Occipital lobe (tissue), 2 donors: ENCODE results near the gene S1PR2. TPM values are rescaled to one million over a fixed set of nuclear protein-coding genes. Genes with fewer than 3 reads are reported as not detected.
"Not testable (repeated sequence)": the region's sequence is repeated elsewhere in the genome, so short reads cannot be mapped to it uniquely, and the experiment has no call there.

Experiments
- DNase-seq: peaks from one replicate; lab custom pipeline; 2025; lab: John Stamatoyannopoulos, UW
- total RNA-seq: library from RNA; depleted of rRNA; stranded (reverse); fragments of >200 nt; gene quantifications from one replicate; pipeline ENCODE4 v1.2.3, GENCODE V29; 2014

Gene S1PR2
- total RNA-seq, 1 donor from 2014 or later: 4.7 TPM

GRCh38 chr19:10255358-10255757, 24.2 kb upstream of the S1PR2 start:
- no peak for DNase-seq

GRCh38 chr19:10254244-10254643, 23.1 kb upstream of the S1PR2 start:
- DNase-seq: no peak

- no peak for DNase-seq
Measured at GRCh38 chr19:10252707-10253106, 21.6 kb upstream of the S1PR2 start.

GRCh38 chr19:10251792-10252694, 20.9 kb upstream of the S1PR2 start, which contains the start of gene MRPL4:
Gene MRPL4, plus strand, starts transcription at chr19:10252214. Its CDS starts 40 bp downstream, at chr19:10252254.
- DNase-seq: peak; percentile 94

DNA sequence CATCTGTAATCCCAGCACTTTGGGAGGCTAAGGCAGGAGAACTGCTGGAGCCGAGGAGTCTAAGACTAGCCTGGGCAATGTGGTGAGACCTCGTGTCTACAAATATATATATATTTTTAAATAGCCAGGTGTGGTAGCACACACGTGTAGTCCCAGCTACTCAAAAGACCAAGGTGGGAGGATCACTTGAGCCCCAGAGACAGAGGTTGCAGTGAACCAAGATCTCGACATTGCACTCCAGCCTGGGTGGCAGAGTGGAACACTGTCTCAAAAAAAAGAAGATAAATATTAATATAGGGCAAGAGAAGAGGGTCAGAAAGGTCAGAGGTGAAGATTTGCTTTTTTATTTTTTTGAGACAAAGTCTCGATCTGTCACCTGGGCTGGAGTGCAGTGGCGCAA, 15.4 kb upstream of the S1PR2 start:
- no peak for DNase-seq

- no peak for DNase-seq
Measured at GRCh38 chr19:10245189-10245939, 14.2 kb upstream of the S1PR2 start.

DNA sequence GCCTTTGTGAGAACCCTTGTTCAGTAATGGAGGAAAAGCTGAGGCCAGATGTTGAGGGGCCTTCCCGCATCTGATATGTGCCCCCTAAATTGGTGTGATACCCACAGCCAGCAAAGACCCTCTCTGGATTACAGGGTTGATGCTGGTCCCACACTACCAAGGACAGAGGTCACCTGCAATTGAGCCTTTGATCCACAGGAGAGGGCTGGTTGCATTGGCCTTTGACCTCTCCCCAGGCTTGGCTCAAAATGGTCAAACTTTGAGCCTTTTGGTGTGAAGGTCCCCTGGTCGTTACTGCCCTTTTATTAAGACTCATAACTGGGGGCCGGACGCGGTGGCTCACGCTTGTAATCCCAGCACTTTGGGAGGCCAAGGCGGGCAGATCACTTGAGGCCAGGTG, 12.5 kb upstream of the S1PR2 start:
- DNase-seq: no peak

DNA sequence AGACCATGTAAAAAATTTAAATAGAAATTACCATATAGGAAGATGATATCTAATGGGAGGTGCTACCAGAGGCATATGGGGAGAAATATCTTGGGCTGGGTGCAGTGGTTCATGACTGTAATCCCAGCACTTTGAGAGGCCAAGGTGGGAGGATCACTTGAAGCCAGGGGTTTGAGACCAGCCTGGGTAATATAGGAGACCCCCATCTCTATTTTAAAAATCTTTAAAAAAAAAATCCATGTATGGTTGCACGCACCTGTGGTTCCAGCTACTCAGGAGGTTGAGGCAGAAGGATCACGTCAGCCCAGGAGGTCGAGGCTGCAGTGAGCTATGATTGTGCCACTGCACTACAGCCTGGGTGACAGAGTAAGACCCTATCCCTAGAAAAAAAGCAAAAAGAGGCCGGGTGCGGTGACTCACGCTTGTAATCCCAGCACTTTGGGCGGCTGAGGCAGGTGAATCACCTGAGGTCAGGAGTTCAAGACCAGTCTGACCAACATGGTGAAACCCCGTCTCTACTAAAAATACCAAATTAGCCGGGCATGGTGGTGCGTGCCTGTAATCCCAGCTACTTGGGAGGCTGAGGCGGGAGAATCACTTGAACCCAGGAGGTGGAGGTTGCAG, 10.8 kb upstream of the S1PR2 start:
- not testable (repeated sequence) for DNase-seq

DNA sequence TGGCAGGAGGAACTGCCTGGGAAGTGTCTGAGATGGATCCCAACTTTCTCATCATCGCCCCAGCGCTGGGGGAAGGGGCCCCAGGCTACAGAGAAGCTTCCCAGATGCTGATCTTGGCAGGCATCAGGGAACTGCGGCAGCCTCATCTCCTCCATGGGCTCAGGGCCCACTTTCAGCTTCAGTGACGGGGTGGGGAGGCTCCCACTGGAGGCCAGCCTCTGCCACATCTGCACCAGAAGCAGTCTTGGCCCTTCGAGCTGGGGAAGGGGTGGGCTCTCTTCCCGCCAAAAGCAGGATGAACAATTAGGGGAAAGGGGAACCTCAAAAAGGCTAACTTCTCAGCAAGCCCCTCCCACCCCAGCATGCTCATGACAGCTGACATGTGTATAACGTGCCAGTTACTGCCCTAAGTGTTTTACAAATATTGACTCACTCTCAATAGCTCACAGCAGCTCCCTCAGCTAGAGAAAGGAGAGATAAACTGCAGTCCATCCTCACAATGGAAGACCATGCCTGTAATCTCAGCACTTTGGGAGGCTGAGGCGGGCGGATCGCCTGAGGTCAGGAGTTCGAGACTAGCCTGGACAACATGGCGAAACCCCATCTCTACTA, 7.1 kb upstream of the S1PR2 start:
- no peak for DNase-seq

GRCh38 chr19:10237702-10238101, 6.6 kb upstream of the S1PR2 start:
- no peak for DNase-seq

DNA sequence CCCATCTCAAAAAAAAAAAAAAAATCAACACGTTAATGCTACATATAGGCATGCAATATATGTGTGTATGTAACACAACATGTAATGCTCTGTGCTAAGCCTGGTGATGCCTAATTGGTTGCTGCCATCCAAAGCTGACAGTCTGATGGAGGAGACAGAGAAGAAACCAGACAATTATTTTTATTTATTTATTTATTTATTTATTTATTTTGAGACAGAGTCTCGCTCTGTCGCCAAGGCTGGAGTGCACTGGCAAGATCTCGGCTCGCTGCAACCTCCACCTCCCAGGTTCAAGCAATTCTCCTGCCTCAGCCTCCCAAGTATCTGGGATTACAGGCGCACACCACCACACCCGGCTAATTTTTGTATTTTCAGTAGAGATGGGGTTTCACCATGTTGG, 4.3 kb upstream of the S1PR2 start:
- not testable (repeated sequence) for DNase-seq

GRCh38 chr19:10235003-10235402, 3.9 kb upstream of the S1PR2 start:
- no peak for DNase-seq

DNA sequence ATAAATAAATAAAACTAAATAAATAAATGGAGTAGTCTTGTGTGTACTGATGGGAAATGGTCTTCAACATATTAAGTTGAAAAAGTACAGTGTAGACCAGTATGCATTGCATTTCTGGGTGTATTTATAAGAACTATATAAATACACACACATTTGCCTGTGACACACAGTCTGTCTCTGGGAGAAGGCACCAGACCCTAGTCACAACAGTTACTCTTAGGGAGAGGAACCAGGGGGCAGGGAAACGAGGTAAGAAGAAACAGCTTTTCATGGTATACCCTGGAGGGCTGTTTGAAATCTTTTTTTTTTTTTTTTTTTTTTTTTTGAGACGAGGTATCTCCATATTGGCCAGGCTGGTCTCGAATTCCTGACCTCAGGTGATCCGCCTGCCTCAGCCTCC, 2.8 kb upstream of the S1PR2 start:
- DNase-seq: no peak

GRCh38 chr19:10231612-10232228, 589 bp upstream of the S1PR2 start:
- no peak for DNase-seq

DNA sequence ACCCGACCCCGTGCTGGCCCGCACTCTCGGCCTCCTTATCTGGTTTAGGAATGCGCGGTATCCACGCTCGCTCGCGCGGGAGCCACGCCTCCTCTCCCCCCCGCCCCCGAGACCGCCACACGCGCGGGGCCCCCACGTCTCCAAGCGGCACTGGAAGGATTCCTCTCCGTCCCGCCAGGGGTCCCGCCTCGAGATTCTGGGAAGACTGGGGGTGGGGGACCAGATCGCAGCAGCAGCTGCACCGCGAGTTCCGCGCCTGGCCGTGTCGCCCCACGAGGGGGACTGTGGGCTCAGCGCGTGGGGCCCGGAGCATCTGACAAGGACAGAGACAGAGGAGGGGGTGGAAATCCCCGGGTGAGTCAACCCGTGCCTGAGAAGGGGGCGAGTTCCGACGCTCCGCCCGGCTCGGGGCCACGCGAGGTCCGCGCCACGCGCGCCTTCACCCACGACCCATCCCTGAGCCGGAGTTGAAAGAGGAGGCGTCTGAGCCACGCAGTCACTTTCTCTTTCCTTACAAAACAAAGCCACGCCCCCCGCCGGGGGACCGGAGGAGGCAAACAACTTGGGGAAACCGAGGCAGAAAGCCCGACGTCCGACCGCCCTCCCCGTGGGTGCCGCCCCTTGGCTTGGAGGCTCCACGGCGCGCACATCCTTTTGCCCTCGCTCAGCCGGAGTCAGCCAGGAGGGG, 814 bp downstream of the S1PR2 start:
- no peak for DNase-seq

DNA sequence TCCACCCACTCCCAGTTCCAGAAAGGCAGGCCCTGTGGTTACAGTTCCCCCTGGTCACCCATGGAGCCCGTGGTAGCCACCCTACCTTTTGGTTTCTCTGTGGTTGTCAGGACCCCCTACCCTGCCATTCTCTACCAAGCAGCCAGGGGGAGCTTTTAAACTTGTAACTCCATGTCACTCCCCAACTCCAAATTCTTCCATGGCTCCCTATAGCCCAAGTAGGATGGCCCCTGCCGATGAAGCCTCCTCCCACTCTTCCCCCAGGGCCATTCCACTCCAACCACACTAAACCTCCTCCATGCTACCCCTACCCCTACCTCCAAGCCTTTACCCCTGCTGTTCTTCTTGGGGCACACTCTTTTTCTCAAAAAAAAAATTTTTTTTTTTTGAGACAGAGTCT, 2.2 kb downstream of the S1PR2 start:
- no peak for DNase-seq

DNA sequence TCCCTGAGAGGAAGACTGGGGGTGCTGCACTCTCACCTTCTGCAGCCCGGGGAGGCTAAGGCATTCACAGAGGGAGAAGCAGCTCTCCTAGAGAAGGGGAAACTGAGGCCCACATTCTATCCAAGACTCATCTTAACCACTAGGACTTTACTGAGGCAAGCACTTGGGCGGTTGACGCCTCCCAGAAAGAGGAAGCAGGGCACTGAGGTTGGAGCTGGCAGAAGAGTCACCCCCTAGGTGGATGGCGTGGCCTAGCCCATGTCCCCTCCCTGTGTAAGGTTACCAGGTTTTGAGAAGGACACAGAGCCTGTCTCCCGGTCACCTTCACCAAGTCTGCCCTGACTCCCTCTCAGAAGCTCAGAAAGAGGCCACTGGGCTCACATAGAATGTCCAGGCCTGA, 2.7 kb downstream of the S1PR2 start:
- no peak for DNase-seq

DNA sequence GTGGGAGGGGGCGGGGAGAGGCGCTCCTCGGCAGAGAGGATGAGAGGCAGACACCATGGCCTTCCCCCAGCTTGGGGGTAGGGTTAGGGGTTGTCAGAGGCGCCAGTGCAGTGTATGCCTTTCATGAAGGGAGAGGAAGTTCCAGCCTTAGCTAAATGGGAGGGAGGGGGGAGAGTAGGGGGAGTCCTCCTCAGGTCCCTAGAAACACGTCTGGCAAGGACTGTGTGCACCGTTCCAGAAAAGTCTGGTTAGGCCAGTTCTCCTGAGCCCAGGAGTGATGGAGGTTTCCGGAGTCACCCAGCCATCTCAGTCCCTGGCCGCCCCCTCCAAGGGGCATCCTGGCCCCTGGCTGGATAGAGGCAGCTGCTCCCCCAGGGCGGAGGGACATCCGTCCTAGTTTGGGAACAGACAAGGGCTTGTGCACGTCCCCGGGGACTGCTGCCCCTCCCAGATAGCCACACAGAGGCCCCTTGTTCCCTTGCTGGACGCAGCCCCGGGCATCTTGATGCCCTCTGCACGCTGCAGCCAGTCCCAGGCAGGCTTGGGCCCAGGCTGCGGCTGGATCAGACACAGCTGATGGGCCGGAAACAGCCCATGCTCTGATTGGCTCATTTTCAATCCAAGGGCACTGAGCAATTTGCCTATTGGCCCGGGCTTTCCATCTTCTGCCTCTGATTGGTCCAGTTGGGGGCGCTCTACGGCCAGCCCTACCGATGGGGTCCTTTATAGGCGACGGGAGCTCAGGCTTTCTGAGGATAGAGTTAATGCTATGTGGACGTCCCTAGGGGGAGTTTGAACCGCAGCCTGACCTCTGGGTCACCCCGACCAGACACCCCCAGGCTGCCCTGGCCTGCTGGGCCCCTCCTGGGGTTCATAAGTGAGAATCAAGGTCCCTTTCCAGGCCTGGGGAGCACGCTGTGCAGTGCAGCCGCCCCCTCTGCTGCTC, 3.8 kb downstream of the S1PR2 start:
- DNase-seq: peak; percentile 88

GRCh38 chr19:10226376-10227025, 4.6 kb downstream of the S1PR2 start:
- DNase-seq: no peak
